Activated T-helper 9 cell treated with anti-CD3 and anti-CD28 coated beads, Interleukin-2, amount 50 U/mL, for 16 hours (primary cell): Measurements from ENCODE around the gene FLRT3.

Experiments used
- DNase-seq: peaks from one replicate; pipeline ENCODE4 v3.0.0-alpha.2; 2020; ENCODE audit warnings: low read depth

FLRT3 gene

DNA sequence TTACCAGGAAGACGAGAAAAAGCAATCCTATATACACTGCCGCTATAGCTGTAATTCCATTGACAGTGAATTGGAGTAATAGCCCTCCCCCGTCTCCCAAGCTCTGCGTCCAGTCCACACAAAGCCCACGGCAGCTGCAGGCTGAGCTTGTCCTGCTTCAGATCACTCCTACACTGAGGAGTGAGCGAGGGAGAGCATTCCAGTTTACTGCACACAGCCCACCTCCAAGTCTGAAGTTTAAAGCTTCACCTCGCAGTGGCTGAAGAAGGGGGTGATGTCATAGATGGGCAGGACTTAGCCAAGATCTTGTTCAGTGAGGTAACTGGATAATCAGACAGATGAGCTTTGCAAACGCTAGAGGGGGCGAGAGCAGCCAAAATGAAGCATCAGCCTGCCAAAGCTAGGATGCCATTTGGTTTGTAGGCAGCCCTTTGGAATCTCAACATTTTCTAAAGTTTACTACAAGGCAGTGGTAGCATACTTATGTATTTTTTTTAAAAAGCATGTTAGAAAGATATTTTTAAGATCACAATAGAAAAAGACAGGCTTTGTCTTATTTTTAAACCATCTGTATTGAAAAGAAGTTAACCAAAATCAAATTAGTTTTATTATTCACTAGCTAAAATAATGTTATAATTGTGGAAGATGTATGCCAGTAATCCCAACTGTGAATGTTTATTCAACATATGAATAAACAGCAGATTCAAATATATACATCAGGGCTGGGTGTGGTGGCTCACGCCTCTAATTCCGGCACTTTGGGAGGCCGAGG, at the start of gene FLRT3:
TSS of gene FLRT3 (minus strand) at position 213 of the 772 bp plus-strand sequence. CDS start 10,106 bp downstream, outside the sequence.
- DNase-seq: no peak

GRCh38 chr20:14386726-14387125, 49.3 kb upstream of the FLRT3 start:
- DNase-seq: no peak

GRCh38 chr20:14385176-14385740, 47.8 kb upstream of the FLRT3 start:
- no peak for DNase-seq

DNA sequence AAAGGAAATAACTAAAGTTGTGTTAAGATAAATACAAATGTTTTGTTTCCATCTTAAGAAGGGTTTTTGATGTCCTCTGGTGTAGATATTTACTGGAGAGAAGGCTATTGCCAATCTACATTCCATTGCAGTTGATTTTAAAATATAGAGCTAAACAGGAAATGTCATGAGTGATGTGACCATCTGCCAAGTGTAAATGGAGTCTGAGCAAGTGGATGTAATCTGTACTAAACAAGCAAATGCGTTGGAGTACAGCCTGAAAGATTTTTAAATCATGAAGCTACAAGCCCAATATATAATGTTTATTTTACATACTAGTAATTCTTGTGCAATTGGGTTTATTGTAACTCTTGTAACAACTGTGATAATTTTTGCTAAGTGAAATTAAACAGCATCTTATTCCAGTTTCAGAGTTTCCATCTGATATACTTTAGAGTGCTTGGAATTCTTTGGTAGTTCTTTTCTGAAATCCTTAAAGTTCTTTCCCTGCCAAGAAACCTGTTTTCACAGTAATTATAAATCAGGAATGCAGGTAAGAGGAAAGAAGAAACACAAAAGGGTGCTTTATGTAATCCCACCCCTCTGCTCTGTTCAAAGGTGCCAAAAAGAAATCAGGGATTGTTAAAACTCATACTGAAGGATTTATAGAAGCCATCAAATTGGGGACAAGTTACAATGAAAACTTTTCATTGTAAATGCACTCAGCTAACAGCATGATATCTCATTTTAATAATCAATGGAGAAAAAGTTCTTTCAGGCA, 47.2 kb upstream of the FLRT3 start:
- no peak for DNase-seq

- no peak for DNase-seq
Observed at GRCh38 chr20:14383335-14383734, 45.9 kb upstream of the FLRT3 start.

- DNase-seq: no peak
Observed at GRCh38 chr20:14378326-14378725, 40.9 kb upstream of the FLRT3 start.

- no peak for DNase-seq
Observed at GRCh38 chr20:14375416-14375985, 38.1 kb upstream of the FLRT3 start.

- DNase-seq: no peak
Observed at GRCh38 chr20:14374196-14374595, 36.8 kb upstream of the FLRT3 start.

DNA sequence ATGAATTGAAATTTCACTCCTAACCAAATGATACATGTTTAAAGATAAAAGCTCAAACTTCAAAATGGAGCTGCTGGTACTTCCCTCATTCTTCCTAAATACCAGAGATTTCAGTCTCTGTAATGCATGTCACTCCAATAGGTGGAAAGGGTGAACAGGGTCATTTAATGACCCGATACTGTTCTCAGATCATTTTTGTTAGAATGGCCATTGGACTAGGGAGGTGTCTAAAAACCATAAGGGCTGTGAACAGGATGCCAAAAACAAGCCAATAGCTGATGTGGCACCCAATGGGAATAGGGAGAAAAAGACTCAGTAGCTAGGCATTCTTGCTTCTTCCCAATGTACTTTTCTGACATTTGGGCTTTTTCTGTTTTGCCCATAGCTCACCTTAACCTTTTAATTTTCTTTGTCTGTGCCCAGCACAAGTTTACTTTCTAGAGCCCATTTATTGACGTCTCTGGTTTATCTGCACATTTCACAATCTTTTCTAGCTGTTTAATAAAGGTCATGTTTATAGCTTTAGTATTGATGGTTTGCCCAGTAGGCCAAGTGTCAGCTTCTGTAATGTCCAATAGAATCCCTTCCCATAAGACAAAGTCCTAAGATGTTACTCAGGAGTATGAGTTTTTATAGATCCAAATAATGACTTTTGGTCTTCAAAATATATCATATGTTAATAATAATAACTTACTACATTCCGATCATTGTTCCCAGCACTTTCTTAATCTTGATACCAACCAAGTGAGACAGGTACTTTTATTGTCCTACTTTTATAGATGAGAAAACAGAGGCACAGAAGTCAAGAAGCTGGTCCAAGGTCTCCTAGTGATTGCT, 24.3 kb upstream of the FLRT3 start:
- no peak for DNase-seq

DNA sequence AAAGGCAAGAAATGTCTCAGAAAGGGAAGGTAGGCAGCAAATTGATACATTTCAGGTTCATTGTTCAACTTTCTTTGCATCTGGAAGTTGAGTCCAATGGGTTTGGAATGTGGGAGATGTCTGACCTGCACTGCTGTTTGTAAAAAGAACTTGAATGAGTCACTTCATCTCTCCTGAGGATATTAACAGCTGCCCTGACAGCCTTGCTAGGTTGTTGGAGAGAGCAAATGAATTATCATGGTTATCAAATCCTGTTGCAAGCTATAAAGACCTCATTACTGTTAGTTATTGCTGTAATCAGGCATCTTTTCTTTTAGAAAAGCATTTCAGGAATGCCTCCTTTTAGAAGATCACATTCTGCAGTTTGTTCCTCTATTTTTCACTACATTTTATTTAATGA, 23.0 kb upstream of the FLRT3 start:
- DNase-seq: no peak

DNA sequence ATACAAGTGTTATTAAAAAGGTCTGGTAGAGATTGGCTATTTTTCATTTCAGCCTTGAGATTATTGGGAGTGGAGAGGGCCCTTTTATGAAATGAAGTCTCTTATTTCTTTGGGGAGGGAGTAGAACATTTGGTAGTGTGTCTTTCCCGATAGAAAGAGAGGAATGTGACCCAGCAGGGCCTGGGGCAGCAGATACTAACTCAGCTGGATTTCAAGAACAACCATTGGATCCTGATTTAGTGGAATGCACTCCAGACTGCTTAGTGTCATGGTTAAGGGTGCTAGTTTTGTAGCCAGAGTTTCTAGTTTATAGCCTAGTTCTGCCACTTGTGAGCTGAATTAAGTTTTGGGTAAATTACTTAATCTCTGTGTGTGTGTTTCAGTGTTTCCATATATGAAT, 18.4 kb upstream of the FLRT3 start:
- no peak for DNase-seq

- DNase-seq: no peak
Observed at GRCh38 chr20:14344746-14345145, 7.3 kb upstream of the FLRT3 start.

DNA sequence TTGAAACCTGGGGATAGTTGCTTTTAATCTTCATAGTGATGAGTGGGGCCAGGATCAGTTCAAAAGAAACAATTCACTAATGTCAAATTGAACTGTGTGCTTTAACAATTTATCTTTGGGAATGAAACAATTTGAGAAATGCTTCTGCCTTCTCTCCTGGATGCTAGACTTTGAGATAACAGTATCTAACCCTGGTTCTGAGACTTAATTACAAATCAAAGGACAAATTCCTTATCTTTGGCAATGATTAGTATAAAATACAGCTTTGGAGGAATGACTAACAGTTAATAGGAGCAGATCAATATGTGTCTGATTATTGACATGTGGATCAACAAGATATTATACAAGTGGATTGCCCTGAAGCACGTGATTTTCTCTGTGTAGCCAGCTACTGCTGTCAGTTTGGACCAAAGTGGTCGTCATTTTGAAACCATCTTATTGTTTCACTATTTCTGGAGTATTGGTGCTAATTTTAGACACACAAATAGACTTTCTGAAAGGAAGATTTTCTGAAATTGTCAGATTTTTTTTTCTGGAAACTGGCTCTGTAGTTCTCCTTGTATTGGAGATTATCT, 6.2 kb upstream of the FLRT3 start:
- no peak for DNase-seq

DNA sequence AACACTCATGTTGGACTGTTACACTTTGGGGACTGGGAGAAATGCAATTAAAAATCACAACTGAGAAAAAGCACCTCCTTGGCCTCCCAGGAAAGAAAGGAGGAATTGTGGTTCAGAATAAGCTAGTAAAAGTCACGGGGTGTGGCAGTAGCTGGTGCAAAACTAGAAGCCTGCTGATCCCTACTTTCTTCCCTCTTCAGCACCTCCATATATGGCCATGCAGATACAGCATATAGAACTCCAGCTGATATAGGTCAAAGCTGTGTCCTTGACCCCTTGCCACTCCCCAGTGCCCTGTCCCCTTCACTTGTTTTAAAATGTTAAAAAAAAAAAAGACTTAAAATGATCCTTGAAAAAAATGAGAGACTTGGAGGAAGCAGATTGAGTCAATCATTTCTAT, 5.5 kb upstream of the FLRT3 start:
- no peak for DNase-seq

DNA sequence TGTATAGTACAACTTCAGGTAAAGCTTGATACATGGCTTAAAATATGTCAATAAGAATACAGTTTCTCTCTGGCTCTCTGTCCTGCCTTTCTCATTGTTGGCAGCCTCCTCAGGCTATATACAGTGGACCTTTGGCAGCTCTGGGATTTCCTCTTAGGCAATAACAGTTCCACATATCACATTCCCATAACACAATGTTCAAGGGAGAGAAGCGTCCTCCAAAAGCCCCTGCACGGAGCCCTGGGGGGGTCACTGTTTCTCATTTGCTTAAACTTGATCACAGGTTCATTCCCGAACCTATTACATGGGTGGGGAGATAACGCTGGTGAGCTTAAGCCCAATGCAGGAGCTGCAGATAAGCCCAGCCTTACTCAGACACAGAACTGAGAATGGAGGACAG, 4.4 kb upstream of the FLRT3 start:
- no peak for DNase-seq

GRCh38 chr20:14336686-14337085, 726 bp downstream of the FLRT3 start:
- DNase-seq: no peak

GRCh38 chr20:14335052-14335451, 2.4 kb downstream of the FLRT3 start:
- DNase-seq: no peak

DNA sequence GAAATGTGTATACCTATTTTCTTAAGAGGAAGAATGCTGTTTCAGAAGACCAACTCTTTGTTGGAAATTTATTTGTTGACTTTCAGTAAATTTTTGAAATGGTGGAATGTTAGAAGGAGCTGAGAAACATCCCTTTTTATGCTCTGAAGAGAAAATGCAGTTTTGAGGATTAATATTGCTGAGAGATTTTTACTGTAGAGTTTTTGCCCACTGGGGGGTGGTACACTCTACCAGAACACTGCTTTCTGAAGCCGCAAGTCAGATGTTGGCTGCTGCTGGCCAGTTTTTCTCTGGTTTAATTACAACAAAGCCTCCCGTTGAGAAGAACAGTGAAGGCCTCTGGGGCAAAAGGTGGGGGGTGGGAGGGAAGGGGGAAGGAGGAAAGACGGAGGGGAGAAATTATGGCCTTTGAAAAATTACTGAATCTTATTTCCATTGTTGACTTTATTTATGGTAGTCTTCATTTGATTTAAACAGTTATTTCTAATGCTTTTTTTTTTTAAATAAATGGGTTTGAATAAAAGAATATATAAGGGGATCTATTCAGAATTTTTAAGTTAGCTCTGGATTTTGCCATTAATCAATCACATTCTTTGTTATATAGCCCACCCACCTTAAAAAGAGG, 3.0 kb downstream of the FLRT3 start:
- DNase-seq: no peak

- no peak for DNase-seq
Observed at GRCh38 chr20:14333721-14334120, 3.7 kb downstream of the FLRT3 start.

- DNase-seq: no peak
Observed at GRCh38 chr20:14332866-14333265, 4.5 kb downstream of the FLRT3 start.

DNA sequence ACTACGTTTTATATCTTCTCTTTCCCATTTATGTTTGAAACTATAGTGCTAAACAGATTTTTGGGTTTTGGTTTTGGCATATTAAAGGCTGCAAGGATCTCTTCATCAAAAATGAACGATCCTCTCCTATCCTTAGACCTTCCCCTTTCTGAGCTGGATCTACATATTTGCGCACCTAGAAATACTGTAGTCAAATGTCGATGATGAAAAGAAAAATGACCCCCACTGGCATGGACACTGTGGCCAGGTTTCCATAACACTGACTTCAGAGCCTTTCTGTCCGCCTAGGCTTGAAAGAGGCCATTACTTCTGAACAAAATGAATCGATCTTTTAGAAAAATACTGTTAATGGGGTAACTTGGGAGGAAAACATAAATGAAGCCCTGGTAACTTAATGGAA, 5.8 kb downstream of the FLRT3 start:
- DNase-seq: no peak
